Brain microvascular endothelial cell (primary cell): ENCODE data around the gene POLA1.

ENCODE experiments used
- DNase-seq: peaks from one replicate; pipeline ENCODE4 v3.0.0-alpha.2; 2020
- H3K27ac ChIP-seq: fragments of 250-450 bp; sonication (Bioruptor Pico); 2 replicates; pipeline ENCODE4 v1.5.1; 2020; ENCODE audit warnings: mild to moderate bottlenecking, moderate library complexity
- H3K27me3 ChIP-seq: fragments of 250-450 bp; sonication (Bioruptor Pico); replicated peaks from 2 replicates; pipeline ENCODE4 v1.5.1; 2020; ENCODE audit warnings: mild to moderate bottlenecking
- H3K36me3 ChIP-seq: fragments of 250-450 bp; sonication (Bioruptor Pico); replicated peaks from 2 replicates; pipeline ENCODE4 v1.5.1; 2020; ENCODE audit warnings: mild to moderate bottlenecking
- H3K4me3 ChIP-seq: 2 replicates; pipeline ENCODE4 v1.5.1; 2011; ENCODE audit warnings: low read depth, mild to moderate bottlenecking, control low read depth, low read length, moderate library complexity
- in situ Hi-C: cut with HindIII; loops from 2 replicates; pipeline ENCODE4 v1.10.0; 2017; ENCODE audit warnings: low sequenced_read_pairs, low pct_ligation_motif_present
- TF ChIP-seq, protein P1 (sequence below): IDR thresholded peaks from 2 replicates; pipeline ENCODE4 v1.5.1; 2011; ENCODE audit warnings: low read depth, mild to moderate bottlenecking, moderate library complexity, low read length, control low read depth, inconsistent platforms; ENCODE audit errors: missing control alignments

The POLA1 gene, protein sequence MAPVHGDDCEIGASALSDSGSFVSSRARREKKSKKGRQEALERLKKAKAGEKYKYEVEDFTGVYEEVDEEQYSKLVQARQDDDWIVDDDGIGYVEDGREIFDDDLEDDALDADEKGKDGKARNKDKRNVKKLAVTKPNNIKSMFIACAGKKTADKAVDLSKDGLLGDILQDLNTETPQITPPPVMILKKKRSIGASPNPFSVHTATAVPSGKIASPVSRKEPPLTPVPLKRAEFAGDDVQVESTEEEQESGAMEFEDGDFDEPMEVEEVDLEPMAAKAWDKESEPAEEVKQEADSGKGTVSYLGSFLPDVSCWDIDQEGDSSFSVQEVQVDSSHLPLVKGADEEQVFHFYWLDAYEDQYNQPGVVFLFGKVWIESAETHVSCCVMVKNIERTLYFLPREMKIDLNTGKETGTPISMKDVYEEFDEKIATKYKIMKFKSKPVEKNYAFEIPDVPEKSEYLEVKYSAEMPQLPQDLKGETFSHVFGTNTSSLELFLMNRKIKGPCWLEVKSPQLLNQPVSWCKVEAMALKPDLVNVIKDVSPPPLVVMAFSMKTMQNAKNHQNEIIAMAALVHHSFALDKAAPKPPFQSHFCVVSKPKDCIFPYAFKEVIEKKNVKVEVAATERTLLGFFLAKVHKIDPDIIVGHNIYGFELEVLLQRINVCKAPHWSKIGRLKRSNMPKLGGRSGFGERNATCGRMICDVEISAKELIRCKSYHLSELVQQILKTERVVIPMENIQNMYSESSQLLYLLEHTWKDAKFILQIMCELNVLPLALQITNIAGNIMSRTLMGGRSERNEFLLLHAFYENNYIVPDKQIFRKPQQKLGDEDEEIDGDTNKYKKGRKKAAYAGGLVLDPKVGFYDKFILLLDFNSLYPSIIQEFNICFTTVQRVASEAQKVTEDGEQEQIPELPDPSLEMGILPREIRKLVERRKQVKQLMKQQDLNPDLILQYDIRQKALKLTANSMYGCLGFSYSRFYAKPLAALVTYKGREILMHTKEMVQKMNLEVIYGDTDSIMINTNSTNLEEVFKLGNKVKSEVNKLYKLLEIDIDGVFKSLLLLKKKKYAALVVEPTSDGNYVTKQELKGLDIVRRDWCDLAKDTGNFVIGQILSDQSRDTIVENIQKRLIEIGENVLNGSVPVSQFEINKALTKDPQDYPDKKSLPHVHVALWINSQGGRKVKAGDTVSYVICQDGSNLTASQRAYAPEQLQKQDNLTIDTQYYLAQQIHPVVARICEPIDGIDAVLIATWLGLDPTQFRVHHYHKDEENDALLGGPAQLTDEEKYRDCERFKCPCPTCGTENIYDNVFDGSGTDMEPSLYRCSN (N-terminal part only)

DNA sequence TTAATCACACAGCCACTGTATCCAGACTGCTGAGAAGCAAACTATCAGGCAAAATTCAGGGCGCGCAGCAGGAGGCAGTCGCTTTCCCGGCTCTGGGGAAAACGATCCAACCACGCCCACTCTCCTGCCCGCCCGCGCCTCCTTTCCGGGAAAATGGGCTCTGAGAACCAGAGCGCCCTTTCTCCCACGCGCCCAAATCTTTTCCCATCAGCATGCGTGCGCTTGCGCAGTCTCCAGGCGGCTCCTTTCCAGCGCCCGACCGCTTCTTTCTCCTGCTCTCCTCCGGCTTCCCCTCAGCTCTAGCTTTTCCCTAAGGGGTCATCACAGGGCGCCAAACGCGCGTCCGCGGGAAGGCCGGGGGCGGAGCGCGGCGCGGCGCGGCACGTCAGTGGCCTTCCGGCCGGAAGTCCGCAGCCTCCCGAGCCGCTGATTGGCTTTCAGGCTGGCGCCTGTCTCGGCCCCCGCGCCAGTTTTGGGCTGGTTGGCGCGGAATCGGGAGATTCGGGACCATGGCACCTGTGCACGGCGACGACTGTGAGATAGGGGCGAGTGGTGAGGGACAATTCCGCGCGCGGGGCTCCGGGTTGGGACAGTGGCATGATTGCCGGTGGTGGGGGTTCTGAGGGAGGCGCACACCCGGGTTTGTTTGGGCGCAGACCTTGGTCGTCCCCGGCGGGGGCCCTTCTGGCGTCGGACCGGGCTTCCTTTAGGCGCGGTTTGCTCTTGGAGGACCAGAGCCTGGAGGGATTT lies at the start of gene POLA1:
TSS of gene POLA1 (plus strand) at position 466 of the 750 bp plus-strand sequence. CDS start at position 510, 44 bp downstream.
- DNase-seq, result peak; percentile 94
- Histone ChIP-seq H3K27ac (peak within 1 kb of the TSS; percentile 71), H3K4me3 (peak within 1 kb of the TSS; percentile 77), H3K27me3 (no peaks in the 10 kb centered on the region), H3K36me3 (no peaks in the 10 kb centered on the region)
- TF ChIP-seq, protein P1, sequence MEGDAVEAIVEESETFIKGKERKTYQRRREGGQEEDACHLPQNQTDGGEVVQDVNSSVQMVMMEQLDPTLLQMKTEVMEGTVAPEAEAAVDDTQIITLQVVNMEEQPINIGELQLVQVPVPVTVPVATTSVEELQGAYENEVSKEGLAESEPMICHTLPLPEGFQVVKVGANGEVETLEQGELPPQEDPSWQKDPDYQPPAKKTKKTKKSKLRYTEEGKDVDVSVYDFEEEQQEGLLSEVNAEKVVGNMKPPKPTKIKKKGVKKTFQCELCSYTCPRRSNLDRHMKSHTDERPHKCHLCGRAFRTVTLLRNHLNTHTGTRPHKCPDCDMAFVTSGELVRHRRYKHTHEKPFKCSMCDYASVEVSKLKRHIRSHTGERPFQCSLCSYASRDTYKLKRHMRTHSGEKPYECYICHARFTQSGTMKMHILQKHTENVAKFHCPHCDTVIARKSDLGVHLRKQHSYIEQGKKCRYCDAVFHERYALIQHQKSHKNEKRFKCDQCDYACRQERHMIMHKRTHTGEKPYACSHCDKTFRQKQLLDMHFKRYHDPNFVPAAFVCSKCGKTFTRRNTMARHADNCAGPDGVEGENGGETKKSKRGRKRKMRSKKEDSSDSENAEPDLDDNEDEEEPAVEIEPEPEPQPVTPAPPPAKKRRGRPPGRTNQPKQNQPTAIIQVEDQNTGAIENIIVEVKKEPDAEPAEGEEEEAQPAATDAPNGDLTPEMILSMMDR, result peak; percentile 42
- in situ Hi-C loops, result no loop called here

DNA sequence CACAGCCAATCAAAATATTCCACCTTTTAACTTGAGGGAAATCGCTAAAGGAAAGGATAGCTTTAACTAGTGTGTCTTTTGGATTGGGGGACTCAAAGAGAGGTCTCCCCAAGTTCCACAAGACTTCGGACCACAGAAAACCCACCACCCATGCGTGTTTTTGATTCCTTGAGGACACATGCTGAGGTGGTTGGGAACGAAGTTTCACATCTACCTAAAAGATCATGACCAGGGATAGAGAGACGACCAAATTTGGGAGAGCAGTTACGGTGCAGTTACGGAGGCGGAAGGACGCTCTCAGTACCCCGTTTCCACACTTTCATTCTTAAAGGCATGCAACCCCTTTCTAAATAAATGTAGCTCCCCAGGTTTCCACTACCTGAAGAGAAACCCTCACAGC lies 47.7 kb upstream of the POLA1 start:
- in situ Hi-C loops, result no loop called here
- Histone ChIP-seq H3K4me3 (peak overlapping the region; percentile 44), H3K36me3 (no peaks in the 10 kb centered on the region), H3K27me3 (no peaks in the 10 kb centered on the region), H3K27ac (no peak overlapping the region)
- no peak for DNase-seq
- TF ChIP-seq, protein P1, result no peak

DNA sequence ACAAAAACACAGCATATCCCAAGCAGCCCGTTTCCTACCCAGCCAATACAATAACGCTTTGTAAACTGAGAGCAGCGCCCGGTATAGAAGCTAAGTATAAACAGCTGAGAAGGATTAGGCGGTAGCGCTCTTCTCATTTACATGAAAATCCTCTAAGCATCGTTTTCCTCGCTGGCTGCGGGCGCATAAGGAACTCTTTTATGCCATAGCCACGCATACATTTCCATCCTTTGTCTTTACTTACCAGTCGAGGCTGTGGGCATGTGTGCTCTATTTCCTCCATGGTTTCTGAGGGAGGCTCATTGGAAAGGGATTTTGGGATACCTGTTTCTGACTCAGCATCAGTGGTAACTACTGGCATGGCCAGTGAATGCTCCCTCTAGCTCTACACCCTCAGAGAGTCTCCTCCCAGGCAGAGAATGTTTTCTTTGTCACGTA lies 47.0 kb upstream of the POLA1 start:
- no peak for DNase-seq
- no peaks in the 10 kb centered on the region for H3K36me3 ChIP-seq
- no peaks in the 10 kb centered on the region for H3K27me3 ChIP-seq
- in situ Hi-C loops, result no loop called here
- no peak overlapping the region for H3K27ac ChIP-seq
- TF ChIP-seq, protein P1, result no peak
- H3K4me3 ChIP-seq, result peak overlapping the region; percentile 44

DNA sequence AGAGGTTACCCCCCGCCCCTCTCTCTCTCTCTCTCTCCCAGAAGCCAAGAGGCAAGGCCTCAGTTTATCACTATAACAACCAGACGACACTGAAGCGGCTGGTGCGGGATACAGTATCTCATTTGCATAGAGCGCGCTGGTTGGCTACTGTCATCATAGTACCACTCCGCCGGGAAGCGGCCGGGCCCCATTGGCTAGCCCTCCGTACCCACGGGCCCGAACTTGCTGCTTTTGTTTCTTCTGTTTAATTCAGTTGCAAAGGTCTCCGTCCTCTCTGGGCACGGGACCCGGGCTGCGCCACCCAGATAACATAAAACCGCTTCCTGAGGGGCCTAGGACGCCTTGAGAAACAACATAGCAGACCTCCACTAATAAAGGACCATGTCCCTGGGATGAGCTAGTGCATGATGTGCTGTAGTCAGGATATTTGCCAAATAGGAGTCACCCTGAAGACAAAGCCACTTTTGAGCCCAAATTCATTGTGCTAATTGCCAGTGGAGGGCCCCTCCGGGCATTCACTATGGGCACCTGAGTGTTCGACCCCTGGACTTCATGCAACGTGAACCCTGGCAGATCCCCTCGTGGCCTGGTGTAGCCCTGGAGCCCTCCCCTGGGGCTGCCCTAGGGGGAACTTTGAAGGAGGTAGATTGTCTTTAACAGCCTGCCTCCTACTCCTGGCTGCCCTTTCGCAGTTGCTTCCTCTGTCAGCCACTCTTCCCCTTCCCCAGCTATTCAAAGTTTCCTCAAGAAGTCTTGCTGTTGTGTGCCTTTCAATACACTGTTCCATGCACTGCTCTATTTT lies 46.3 kb upstream of the POLA1 start, which contains the start of gene PCYT1B:
TSS of gene PCYT1B (minus strand) at position 91 of the 802 bp plus-strand sequence. CDS start 242 bp downstream, outside the sequence.
- Histone ChIP-seq H3K27me3 (no peaks in the 10 kb centered on the region), H3K4me3 (peak within 1 kb of the TSS; percentile 44), H3K36me3 (no peaks in the 10 kb centered on the region), H3K27ac (no peak within 1 kb of the TSS)
- in situ Hi-C loops, result no loop called here
- TF ChIP-seq, protein P1, result no peak
- DNase-seq, result peak; percentile 60
